Suppressor macrophage treated with lipopolysaccharide for 1 hour (primary cell): ENCODE results near the gene WLS.

Source experiments
- DNase-seq, 3 donors: peaks; one replicate each; pipeline ENCODE4 v3.0.0-alpha.2; 2020 to 2022

The WLS gene

DNA sequence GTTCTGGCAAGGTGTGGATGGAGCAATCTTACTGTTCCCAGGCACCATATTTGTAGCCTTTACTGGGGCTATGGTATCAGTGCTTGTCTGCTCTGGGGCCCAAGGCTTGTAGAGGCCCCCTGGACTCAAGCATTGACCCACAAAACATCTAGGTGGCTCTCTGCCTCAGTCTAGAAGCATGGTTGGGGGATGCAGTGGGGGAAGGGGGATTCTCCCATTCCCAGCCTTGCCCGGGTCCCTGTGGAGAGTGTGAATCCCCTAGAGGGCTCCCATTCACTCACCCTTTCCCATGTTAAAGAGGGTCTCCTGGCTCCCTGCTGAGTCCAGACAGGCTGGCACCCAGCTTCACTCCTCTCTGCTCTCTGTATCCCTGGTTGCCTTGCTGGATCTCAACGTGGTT lies 153.7 kb downstream of the WLS start:
- DNase-seq: no peak
